Smooth muscle cell (in vitro differentiated cells): ENCODE measurements around the gene CCNA2. TPM values are rescaled to one million over a fixed set of nuclear protein-coding genes. Genes with fewer than 3 reads are reported as not detected.

Source experiments
- DNase-seq: peaks from one replicate; lab custom pipeline; 2025; ENCODE audit not compliant: unreplicated experiment; lab: John Stamatoyannopoulos, UW
- H2AFZ ChIP-seq: fragments of 200-600 bp; sonication (generic); 2 replicates; pipeline ENCODE4 v1.6.0; 2016; ENCODE audit warnings: antibody characterized with exemption, low read depth, mild to moderate bottlenecking
- H3F3A ChIP-seq: fragments of 200-600 bp; sonication (generic); 2 replicates; pipeline ENCODE4 v1.6.0; 2017; ENCODE audit warnings: antibody characterized with exemption, low read depth
- H3K27ac ChIP-seq: fragments of 200-600 bp; sonication (generic); 2 replicates; pipeline ENCODE4 v1.5.1; 2016; ENCODE audit warnings: low read depth, mild to moderate bottlenecking
- H3K27me3 ChIP-seq: fragments of 200-600 bp; sonication (generic); 2 replicates; pipeline ENCODE4 v1.6.1; 2016; ENCODE audit warnings: low read depth, mild to moderate bottlenecking
- H3K36me3 ChIP-seq: fragments of 200-600 bp; sonication (generic); 2 replicates; pipeline ENCODE4 v1.5.1; 2016; ENCODE audit warnings: low read depth
- H3K4me1 ChIP-seq: fragments of 200-600 bp; sonication (generic); 2 replicates; pipeline ENCODE4 v1.5.1; 2016; ENCODE audit warnings: low read depth
- H3K4me2 ChIP-seq: fragments of 200-600 bp; sonication (generic); 2 replicates; pipeline ENCODE4 v1.6.0; 2016; ENCODE audit warnings: mild to moderate bottlenecking
- H3K4me3 ChIP-seq: fragments of 200-600 bp; sonication (generic); 2 replicates; pipeline ENCODE4 v1.5.1; 2016; ENCODE audit warnings: mild to moderate bottlenecking
- H3K79me2 ChIP-seq: fragments of 200-600 bp; sonication (generic); 2 replicates; pipeline ENCODE4 v1.6.0; 2016; ENCODE audit warnings: low read depth, mild to moderate bottlenecking
- H3K9ac ChIP-seq: fragments of 200-600 bp; sonication (generic); 2 replicates; pipeline ENCODE4 v1.6.0; 2016; ENCODE audit warnings: low read depth
- H3K9me3 ChIP-seq: fragments of 200-600 bp; sonication (generic); replicated peaks from 2 replicates; pipeline ENCODE4 v1.5.1; 2016; ENCODE audit warnings: low read depth
- H4K20me1 ChIP-seq: fragments of 200-600 bp; sonication (generic); 2 replicates; pipeline ENCODE4 v1.6.0; 2016; ENCODE audit warnings: low read depth
- CTCF ChIP-seq: fragments of 200-600 bp; sonication (generic); IDR thresholded peaks from 2 replicates; pipeline ENCODE4 v1.5.1; 2017; ENCODE audit warnings: borderline replicate concordance, mild to moderate bottlenecking, antibody characterized with exemption; ENCODE audit not compliant: insufficient read depth, poor library complexity, severe bottlenecking
- WGBS: methylation state at CpG from one replicate; pipeline ENCODE4 v1.1.7; 2016; ENCODE audit warnings: low lambda C conversion rate; 5-methylcytosine and 5-hydroxymethylcytosine counted together
- polyA plus RNA-seq: library from polyadenylated mRNA; unstranded; fragments of >200 nt; fragmentation: Nextera tagmentation; extraction: Ambion mirVana; gene quantifications from 2 replicates; pipeline ENCODE4 v1.2.1, GENCODE V29; 2016
- total RNA-seq: library from RNA; depleted of rRNA; stranded (reverse); fragments of >200 nt; gene quantifications from 2 replicates; pipeline ENCODE4 v1.2.3, GENCODE V29; 2014

Gene CCNA2
- total and polyA plus RNA-seq, 2 experiments from 2014 or later: 13.0 to 21.4 TPM

DNA sequence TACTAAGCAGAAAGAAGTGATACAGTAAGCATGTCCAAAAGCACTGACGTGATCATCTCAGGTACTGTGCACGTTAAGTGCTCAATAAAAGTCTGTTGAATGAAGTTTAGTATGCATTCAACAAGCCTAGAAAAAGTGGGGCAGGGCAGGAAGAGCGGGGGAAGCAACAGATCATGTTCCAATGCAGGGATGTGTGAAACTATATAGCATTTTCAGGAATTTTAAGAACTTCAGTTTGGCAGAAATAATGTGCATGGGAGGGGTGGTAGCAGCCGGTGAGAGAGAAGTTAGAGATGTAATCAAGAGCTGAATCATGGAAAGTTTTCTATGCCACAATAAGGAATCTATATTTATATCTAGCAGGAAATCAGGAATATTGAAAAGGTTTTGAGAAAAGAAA, 19.2 kb upstream of the CCNA2 start:
- H2AFZ ChIP-seq: no peak overlapping the region
- no peak overlapping the region for H3K27ac ChIP-seq
- H3F3A ChIP-seq: no peaks in the 10 kb centered on the region
- H3K27me3 ChIP-seq: no peaks in the 10 kb centered on the region
- no peak overlapping the region for H3K9ac ChIP-seq
- no peak for TF ChIP-seq CTCF
- H3K79me2 ChIP-seq: no peaks in the 10 kb centered on the region
- DNase-seq: no peak
- no peaks in the 10 kb centered on the region for H4K20me1 ChIP-seq
- H3K4me3 ChIP-seq: no peak overlapping the region
- 96% methylated on average over 4 of the region's 4 CpGs for WGBS
- no peaks in the 10 kb centered on the region for H3K4me1 ChIP-seq
- no peaks in the 10 kb centered on the region for H3K9me3 ChIP-seq
- H3K4me2 ChIP-seq: no peak overlapping the region
- H3K36me3 ChIP-seq: peaks cover 11% of the 10 kb centered on the region

- TF ChIP-seq CTCF: no peak
- Histone ChIP-seq H3K27ac (no peak overlapping the region), H3F3A (no peaks in the 10 kb centered on the region), H3K79me2 (no peaks in the 10 kb centered on the region), H3K4me1 (no peaks in the 10 kb centered on the region), H3K4me2 (no peak overlapping the region), H2AFZ (no peak overlapping the region), H3K27me3 (no peaks in the 10 kb centered on the region), H3K9ac (no peak overlapping the region), H3K9me3 (no peaks in the 10 kb centered on the region), H4K20me1 (no peaks in the 10 kb centered on the region), H3K36me3 (peaks cover 13% of the 10 kb centered on the region), H3K4me3 (no peak overlapping the region)
- no peak for DNase-seq
Observed at GRCh38 chr4:121838136-121838535, 14.5 kb upstream of the CCNA2 start.

GRCh38 chr4:121829511-121829910, 5.8 kb upstream of the CCNA2 start:
- H3F3A ChIP-seq: no peaks in the 10 kb centered on the region
- peaks cover 17% of the 10 kb centered on the region for H3K36me3 ChIP-seq
- DNase-seq: no peak
- WGBS: 95% methylated on average over 5 of the region's 5 CpGs
- H3K9me3 ChIP-seq: no peaks in the 10 kb centered on the region
- no peaks in the 10 kb centered on the region for H3K27me3 ChIP-seq
- H2AFZ ChIP-seq: no peak overlapping the region
- H3K4me1 ChIP-seq: no peaks in the 10 kb centered on the region
- H3K79me2 ChIP-seq: no peaks in the 10 kb centered on the region
- H4K20me1 ChIP-seq: no peaks in the 10 kb centered on the region
- H3K27ac ChIP-seq: no peak overlapping the region
- H3K4me2 ChIP-seq: no peak overlapping the region
- no peak overlapping the region for H3K9ac ChIP-seq
- TF ChIP-seq CTCF: no peak
- no peak overlapping the region for H3K4me3 ChIP-seq

DNA sequence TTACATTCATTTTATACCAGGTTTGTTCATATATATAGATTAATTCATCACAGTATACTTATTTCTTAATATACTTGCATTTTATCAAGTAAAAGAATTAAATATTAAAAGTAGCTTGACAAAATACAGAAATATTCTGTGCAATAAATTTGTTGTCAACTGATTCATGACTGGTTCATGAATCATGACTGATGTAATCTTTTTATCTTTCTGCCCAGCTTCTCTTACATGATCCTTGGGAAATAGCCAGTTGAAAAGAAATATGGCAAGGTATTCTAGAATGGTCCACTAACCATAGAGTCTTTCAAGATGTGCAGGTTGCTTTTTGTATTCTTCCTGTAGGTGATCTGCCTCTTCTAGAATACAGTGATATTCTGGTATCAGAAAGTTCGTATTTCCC, 4.2 kb upstream of the CCNA2 start:
- Histone ChIP-seq H3K9ac (no peak overlapping the region), H2AFZ (no peak overlapping the region), H3K27ac (no peak overlapping the region), H3F3A (no peaks in the 10 kb centered on the region), H3K9me3 (no peaks in the 10 kb centered on the region), H3K36me3 (peaks cover 11% of the 10 kb centered on the region), H3K27me3 (no peaks in the 10 kb centered on the region), H3K4me2 (no peak overlapping the region), H3K79me2 (peaks cover 2% of the 10 kb centered on the region), H3K4me3 (no peak overlapping the region), H4K20me1 (no peaks in the 10 kb centered on the region), H3K4me1 (peaks cover 4% of the 10 kb centered on the region)
- TF ChIP-seq CTCF: no peak
- WGBS: 86% methylated on average over 1 of the region's 1 CpG
- no peak for DNase-seq
